SU-DHL-6 (cell line): ENCODE measurements around the gene SIK3.

ENCODE experiments used
- EZH2phosphoT487 ChIP-seq: fragments of 200-600 bp; sonication (generic), shearing (Covaris generic); conservative IDR thresholded peaks from 2 replicates; pipeline ENCODE4 v1.6.1; 2018; ENCODE audit warnings: mild to moderate bottlenecking, antibody characterized with exemption, low read length, moderate library complexity, mixed read lengths
- TF ChIP-seq, protein P1 (sequence below): fragments of 200-600 bp; sonication (generic); IDR thresholded peaks from one replicate; pipeline ENCODE4 v1.5.1; 2017; ENCODE audit warnings: antibody characterized with exemption, mild to moderate bottlenecking, low read length, moderate library complexity; ENCODE audit not compliant: insufficient read depth, poor library complexity, severe bottlenecking

DNA sequence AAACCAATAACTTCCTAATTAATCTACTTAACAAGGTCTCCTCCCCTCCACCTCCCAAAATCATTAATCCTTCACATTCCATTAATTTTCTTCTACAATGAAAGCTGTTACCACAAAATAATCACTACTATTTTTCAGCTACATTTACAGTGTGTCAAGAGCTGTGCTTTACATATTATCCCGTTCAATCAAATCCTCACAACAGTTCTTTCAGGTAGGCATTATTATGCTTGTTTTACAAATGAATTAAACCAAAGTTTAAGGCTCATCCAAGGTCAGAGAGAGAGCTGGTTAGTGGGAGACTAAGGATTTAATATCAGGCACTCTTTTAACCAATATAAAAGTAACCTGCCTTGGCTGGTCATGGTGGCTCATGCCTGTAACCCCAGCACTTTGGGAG is 107.4 kb downstream of the SIK3 start:
- TF ChIP-seq, protein P1, sequence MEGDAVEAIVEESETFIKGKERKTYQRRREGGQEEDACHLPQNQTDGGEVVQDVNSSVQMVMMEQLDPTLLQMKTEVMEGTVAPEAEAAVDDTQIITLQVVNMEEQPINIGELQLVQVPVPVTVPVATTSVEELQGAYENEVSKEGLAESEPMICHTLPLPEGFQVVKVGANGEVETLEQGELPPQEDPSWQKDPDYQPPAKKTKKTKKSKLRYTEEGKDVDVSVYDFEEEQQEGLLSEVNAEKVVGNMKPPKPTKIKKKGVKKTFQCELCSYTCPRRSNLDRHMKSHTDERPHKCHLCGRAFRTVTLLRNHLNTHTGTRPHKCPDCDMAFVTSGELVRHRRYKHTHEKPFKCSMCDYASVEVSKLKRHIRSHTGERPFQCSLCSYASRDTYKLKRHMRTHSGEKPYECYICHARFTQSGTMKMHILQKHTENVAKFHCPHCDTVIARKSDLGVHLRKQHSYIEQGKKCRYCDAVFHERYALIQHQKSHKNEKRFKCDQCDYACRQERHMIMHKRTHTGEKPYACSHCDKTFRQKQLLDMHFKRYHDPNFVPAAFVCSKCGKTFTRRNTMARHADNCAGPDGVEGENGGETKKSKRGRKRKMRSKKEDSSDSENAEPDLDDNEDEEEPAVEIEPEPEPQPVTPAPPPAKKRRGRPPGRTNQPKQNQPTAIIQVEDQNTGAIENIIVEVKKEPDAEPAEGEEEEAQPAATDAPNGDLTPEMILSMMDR, result no peak
- TF ChIP-seq EZH2phosphoT487, result no peak
